Renal cortex interstitium (tissue), 15 donors: Measurements from ENCODE around the gene SLC13A4. TPM values are rescaled to one million over a fixed set of nuclear protein-coding genes. Genes with fewer than 3 reads are reported as not detected.
"Not testable (repeated sequence)": the region's sequence is repeated elsewhere in the genome, so short reads cannot be mapped to it uniquely, and the experiment has no call there.

Experiments used
- DNase-seq, 11 donors: peaks; one replicate each; pipeline ENCODE4 v3.0.0-alpha.2; 2013; ENCODE audit warnings: low read depth in 9 of 11, low spot score in 4 of 11; ENCODE audit errors: extremely low read depth in 1 of 11
- long read RNA-seq, 16 experiments: transcript quantifications; one replicate each; lab custom pipeline, GENCODE V29; 2026
- polyA plus RNA-seq, 3 donors: library from polyadenylated mRNA; unstranded; fragments of 120-200 nt; gene quantifications; one replicate each; pipeline ENCODE4 v1.2.1, GENCODE V29; 2013; ENCODE audit not compliant: insufficient read length in 3 of 3

Gene SLC13A4
- polyA plus RNA-seq, result 1 to 10 TPM; 1.2 to 6.7 (median 1.9) TPM
- long read RNA-seq, donor 1, result 0 reads
- long read RNA-seq, donor 2, result 0 reads
- long read RNA-seq, donor 3, result 0 reads
- long read RNA-seq, donor 4, result 0 reads
- long read RNA-seq, donor 5, result 0 reads
- long read RNA-seq, donor 6, result 0 reads
- long read RNA-seq, donor 7, result 0 reads
- long read RNA-seq, donor 8, result 0 reads
- long read RNA-seq, donor 9, result 0 reads
- long read RNA-seq, donor 10, result 0 reads
- long read RNA-seq, donor 11, partial matches to known transcripts, result 37 of 37 reads
- long read RNA-seq, donor 11, other reads (novel, unspliced or antisense), result 0 of 37 reads
- long read RNA-seq, donor 12, result 0 reads
- long read RNA-seq, donor 13, result 0 reads
- long read RNA-seq, donor 14, result 0 reads
- long read RNA-seq, donor 15, result 0 reads
- long read RNA-seq, donor 16, result 0 reads

GRCh38 chr7:135728136-135728669 is at the start of gene SLC13A4:
TSS of gene SLC13A4 (minus strand) at chr7:135728186. CDS start at chr7:135727496, 690 bp downstream.
- no peak for DNase-seq

GRCh38 chr7:135775915-135776314 is 47.9 kb upstream of the SLC13A4 start:
- DNase-seq, result not testable (repeated sequence)

- no peak for DNase-seq
Observed at GRCh38 chr7:135775230-135775629, 47.2 kb upstream of the SLC13A4 start.

GRCh38 chr7:135774284-135774683 is 46.3 kb upstream of the SLC13A4 start:
- peak in 1 of 11 donors; percentile 22 for DNase-seq

- no peak for DNase-seq
Observed at GRCh38 chr7:135773464-135773863, 45.5 kb upstream of the SLC13A4 start.

GRCh38 chr7:135772639-135773222 is 44.7 kb upstream of the SLC13A4 start:
- DNase-seq, result peak in 2 of 11 donors; percentile 3 to 14

GRCh38 chr7:135771961-135772638 is 44.1 kb upstream of the SLC13A4 start:
- no peak for DNase-seq

GRCh38 chr7:135771051-135771450 is 43.1 kb upstream of the SLC13A4 start:
- no peak for DNase-seq

- no peak for DNase-seq
Observed at GRCh38 chr7:135770139-135770710, 42.2 kb upstream of the SLC13A4 start.

- DNase-seq, result no peak
Observed at GRCh38 chr7:135769005-135769802, 41.2 kb upstream of the SLC13A4 start.

GRCh38 chr7:135768467-135768866 is 40.5 kb upstream of the SLC13A4 start:
- no peak for DNase-seq

GRCh38 chr7:135768064-135768463 is 40.1 kb upstream of the SLC13A4 start:
- no peak for DNase-seq

- no peak for DNase-seq
Observed at GRCh38 chr7:135763261-135763660, 35.3 kb upstream of the SLC13A4 start.

GRCh38 chr7:135761751-135762488 is 33.9 kb upstream of the SLC13A4 start:
- DNase-seq, result no peak

GRCh38 chr7:135759532-135759931 is 31.5 kb upstream of the SLC13A4 start:
- no peak for DNase-seq

GRCh38 chr7:135758531-135758932 is 30.5 kb upstream of the SLC13A4 start:
- DNase-seq, result no peak

- DNase-seq, result no peak
Observed at GRCh38 chr7:135757719-135758411, 29.9 kb upstream of the SLC13A4 start.
